Adrenal gland (tissue), 5 donors: ENCODE measurements around the gene CCDC183.

Source experiments
- POLR2A ChIP-seq, 2 donors: fragments of 450-650 bp; IDR thresholded peaks; one replicate each; pipeline ENCODE4 v1.6.1; 2017; ENCODE audit warnings: antibody characterized with exemption in 2 of 2, mild to moderate bottlenecking in 2 of 2, moderate library complexity in 1 of 2
- TF ChIP-seq, protein P1 (sequence below), 6 experiments: fragments of 450-650 bp in 4 of 6; fragments of 200-600 bp in 2 of 6; sonication (generic) in 1 of 6; IDR thresholded peaks; 1 replicate in 5 of 6; 2 replicates in 1 of 6; pipeline versions ENCODE4 v1.5.1 to v1.8.0; 2016 to 2021; ENCODE audit warnings: antibody characterized with exemption in 6 of 6, mild to moderate bottlenecking in 2 of 6, moderate library complexity in 1 of 6
- donor health status: DM: no; HTN: no; CAD: no.

DNA sequence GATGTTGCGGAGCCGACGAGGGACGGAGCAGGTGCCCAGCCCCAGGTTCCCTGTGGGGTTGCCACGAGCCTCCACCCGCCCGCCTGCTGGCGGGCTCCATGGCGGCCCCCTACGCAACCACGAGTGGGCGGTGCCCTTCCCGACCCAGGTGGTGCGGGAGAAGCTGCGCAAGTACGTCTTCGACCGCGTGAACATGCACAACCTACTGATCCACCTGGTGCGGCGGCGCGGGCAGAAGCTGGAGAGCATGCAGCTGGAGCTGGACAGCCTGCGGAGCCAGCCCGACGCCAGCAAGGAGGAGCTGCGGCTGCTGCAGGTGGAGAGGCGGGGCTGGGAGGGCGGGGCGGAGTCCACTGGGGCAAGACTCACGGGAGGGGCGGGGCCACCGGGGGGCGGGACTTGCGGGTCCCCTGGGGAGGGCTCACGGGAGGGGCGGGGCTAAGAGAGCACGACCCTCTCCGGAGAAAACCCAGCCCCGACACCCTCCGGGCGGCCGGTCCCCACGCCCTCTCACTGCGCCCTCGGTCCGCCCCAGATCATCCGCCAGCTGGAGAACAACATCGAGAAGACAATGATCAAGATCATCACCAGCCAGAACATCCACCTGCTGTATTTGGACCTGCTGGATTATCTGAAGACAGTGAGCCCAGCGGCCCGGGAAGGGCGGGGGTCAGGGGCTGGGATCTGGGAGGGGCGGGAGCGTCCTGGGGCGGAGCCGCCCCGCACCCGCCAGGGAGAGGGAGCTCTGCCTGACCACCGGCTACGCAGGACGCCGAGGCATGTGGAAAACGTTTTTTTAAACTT is 3.9 kb downstream of the CCDC183 start:
- no peak for TF ChIP-seq POLR2A (IDR thresholded peaks at IDR 0.05)
- TF ChIP-seq, protein P1, sequence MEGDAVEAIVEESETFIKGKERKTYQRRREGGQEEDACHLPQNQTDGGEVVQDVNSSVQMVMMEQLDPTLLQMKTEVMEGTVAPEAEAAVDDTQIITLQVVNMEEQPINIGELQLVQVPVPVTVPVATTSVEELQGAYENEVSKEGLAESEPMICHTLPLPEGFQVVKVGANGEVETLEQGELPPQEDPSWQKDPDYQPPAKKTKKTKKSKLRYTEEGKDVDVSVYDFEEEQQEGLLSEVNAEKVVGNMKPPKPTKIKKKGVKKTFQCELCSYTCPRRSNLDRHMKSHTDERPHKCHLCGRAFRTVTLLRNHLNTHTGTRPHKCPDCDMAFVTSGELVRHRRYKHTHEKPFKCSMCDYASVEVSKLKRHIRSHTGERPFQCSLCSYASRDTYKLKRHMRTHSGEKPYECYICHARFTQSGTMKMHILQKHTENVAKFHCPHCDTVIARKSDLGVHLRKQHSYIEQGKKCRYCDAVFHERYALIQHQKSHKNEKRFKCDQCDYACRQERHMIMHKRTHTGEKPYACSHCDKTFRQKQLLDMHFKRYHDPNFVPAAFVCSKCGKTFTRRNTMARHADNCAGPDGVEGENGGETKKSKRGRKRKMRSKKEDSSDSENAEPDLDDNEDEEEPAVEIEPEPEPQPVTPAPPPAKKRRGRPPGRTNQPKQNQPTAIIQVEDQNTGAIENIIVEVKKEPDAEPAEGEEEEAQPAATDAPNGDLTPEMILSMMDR (IDR thresholded peaks at IDR 0.05) = no peak
